ENCODE data around the gene SMARCA5. TPM values are rescaled to one million over a fixed set of nuclear protein-coding genes. Genes with fewer than 3 reads are reported as not detected.

SMARCA5 gene
- total and polyA plus RNA-seq, 9 of the 15 experiments (the other 6 are each of a cell fraction or from before 2014, with no cell fraction given): 21.6 to 57.8 (median 34.6) TPM

DNA sequence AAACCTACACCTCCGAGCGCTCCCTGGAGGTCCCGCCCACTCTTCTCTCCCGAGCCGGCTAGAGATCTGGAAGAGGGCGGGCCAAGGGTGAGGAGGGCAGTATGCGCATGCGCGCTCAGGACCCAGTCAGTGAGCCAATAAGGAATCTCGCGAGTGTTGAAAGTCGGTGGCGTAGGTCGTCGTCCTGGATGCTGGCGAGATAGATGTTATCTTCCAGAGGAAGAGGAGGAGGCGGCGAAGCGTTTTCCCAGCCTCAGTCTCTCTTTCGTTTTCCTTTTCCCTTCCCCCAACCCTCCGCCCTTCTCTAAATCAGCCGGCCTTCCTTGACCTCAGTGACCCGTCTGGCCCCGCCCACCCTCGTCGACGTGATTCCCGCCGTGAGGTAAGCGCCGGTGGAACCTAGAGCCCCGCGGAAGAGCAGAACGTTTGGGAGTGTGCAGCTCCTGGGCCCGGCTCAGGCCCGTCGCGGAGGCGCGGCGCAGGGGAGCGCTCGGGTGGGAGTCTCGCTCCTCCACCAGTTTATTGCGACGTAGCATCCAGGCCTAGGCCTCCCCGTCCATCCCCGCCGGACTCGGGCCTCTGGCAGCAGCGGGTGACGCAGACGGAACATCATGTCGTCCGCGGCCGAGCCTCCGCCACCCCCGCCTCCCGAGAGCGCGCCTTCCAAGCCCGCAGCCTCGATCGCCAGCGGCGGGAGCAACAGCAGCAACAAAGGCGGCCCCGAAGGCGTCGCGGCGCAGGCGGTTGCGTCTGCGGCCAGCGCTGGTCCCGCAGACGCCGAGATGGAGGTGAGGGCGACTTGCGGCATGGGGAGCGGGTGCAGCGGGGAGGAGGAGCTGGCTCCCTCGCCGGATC, at the start of gene SMARCA5 (continued):
- TF ChIP-seq USF1 (CRISPR knock-in tag; IDR thresholded peaks at IDR 0.05): no peak
- TF ChIP-seq KDM1A (IDR thresholded peaks at IDR 0.05): peak; percentile 34 to 40; a peak in 2 of 4 replicates
- TF ChIP-seq FOXJ2 (tag; IDR thresholded peaks at IDR 0.05): no peak
- TF ChIP-seq, protein P1, sequence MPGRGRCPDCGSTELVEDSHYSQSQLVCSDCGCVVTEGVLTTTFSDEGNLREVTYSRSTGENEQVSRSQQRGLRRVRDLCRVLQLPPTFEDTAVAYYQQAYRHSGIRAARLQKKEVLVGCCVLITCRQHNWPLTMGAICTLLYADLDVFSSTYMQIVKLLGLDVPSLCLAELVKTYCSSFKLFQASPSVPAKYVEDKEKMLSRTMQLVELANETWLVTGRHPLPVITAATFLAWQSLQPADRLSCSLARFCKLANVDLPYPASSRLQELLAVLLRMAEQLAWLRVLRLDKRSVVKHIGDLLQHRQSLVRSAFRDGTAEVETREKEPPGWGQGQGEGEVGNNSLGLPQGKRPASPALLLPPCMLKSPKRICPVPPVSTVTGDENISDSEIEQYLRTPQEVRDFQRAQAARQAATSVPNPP (IDR thresholded peaks at IDR 0.05; ENCODE audit: borderline replicate concordance, insufficient read depth, insufficient read length): no peak
- TF ChIP-seq MBD1 (CRISPR knock-in tag; IDR thresholded peaks at IDR 0.05): no peak
- TF ChIP-seq PHTF2 (CRISPR knock-in tag; IDR thresholded peaks at IDR 0.05): no peak
- TF ChIP-seq NFXL1 (CRISPR knock-in tag; IDR thresholded peaks at IDR 0.05): no peak
- TF ChIP-seq COPS2 (conservative IDR thresholded peaks at IDR 0.05): no peak
- no peak for TF ChIP-seq SMARCE1 (IDR thresholded peaks at IDR 0.05)
- TF ChIP-seq ZNF77 (CRISPR knock-in tag; IDR thresholded peaks at IDR 0.05): no peak
- TF ChIP-seq, protein P2, sequence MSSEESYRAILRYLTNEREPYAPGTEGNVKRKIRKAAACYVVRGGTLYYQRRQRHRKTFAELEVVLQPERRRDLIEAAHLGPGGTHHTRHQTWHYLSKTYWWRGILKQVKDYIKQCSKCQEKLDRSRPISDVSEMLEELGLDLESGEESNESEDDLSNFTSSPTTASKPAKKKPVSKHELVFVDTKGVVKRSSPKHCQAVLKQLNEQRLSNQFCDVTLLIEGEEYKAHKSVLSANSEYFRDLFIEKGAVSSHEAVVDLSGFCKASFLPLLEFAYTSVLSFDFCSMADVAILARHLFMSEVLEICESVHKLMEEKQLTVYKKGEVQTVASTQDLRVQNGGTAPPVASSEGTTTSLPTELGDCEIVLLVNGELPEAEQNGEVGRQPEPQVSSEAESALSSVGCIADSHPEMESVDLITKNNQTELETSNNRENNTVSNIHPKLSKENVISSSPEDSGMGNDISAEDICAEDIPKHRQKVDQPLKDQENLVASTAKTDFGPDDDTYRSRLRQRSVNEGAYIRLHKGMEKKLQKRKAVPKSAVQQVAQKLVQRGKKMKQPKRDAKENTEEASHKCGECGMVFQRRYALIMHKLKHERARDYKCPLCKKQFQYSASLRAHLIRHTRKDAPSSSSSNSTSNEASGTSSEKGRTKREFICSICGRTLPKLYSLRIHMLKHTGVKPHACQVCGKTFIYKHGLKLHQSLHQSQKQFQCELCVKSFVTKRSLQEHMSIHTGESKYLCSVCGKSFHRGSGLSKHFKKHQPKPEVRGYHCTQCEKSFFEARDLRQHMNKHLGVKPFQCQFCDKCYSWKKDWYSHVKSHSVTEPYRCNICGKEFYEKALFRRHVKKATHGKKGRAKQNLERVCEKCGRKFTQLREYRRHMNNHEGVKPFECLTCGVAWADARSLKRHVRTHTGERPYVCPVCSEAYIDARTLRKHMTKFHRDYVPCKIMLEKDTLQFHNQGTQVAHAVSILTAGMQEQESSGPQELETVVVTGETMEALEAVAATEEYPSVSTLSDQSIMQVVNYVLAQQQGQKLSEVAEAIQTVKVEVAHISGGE (CRISPR knock-in tag; IDR thresholded peaks at IDR 0.05): 0 out of 6 replicates have a peak, but pooled peaks of 1 of the 3 experiments have one; percentile 13
- no peak for TF ChIP-seq MTF1 (CRISPR knock-in tag; IDR thresholded peaks at IDR 0.05; ENCODE audit: borderline replicate concordance)
- TF ChIP-seq PKNOX1 (IDR thresholded peaks at IDR 0.05): no peak
- no peak for TF ChIP-seq SPI1 (IDR thresholded peaks at IDR 0.05; ENCODE audit: borderline replicate concordance, low read depth, low read length)

Data from K562 (cell line).